Endothelial cell of umbilical vein (primary cell): Measurements from ENCODE around the gene OR10A3. TPM values are rescaled to one million over a fixed set of nuclear protein-coding genes. Genes with fewer than 3 reads are reported as not detected.

Source experiments
- BruUV-seq: library from RNA; stranded (reverse); fragments of 400-500 nt; replicated peaks from 2 replicates; lab custom pipeline; 2021; lab: Mats Ljungman, UMichigan
- CTCF ChIA-PET: fragments of 300-600, 350-600 bp; sonication (Branson Sonifier 250); formaldehyde crosslinking; loops from one replicate; lab custom pipeline; 2021; ENCODE audit warnings: antibody characterized with exemption, inconsistent platforms; lab: Charles Lee
- POLR2A ChIA-PET: fragments of 300-600, 350-600 bp; sonication (Branson Sonifier 250); formaldehyde crosslinking; loops from one replicate; lab custom pipeline; 2021; ENCODE audit warnings: antibody characterized with exemption, inconsistent platforms; lab: Charles Lee
- DNase-seq: peaks from one replicate; pipeline ENCODE4 v3.0.0-alpha.2; 2011; ENCODE audit warnings: low read depth, low spot score
- FAIRE-seq: peaks from 2 replicates; lab custom pipeline; 2011; peaks lifted over from hg19 to GRCh38; lab: Jason Lieb, UNC
- H2AFZ ChIP-seq: 2 replicates; pipeline ENCODE4 v1.6.0; 2012; ENCODE audit warnings: low read depth, low read length, control low read depth, inconsistent platforms
- H3K27ac ChIP-seq: 2 replicates; pipeline ENCODE4 v1.5.1; 2011; ENCODE audit warnings: low read depth, mild to moderate bottlenecking, control low read depth, low read length, moderate library complexity; ENCODE audit not compliant: insufficient read depth
- H3K27me3 ChIP-seq, 2 experiments: 2 replicates each; pipeline versions ENCODE4 v1.6.0 to v1.6.1; 2011; ENCODE audit warnings: low read length in 2 of 2, mixed read lengths in 1 of 2; ENCODE audit not compliant: control insufficient read depth in 2 of 2, insufficient read depth in 2 of 2
- H3K36me3 ChIP-seq, 2 experiments: 2 replicates in 1 of 2; 3 replicates in 1 of 2; pipeline ENCODE4 v1.5.1; 2011; ENCODE audit warnings: low read length in 2 of 2, mild to moderate bottlenecking in 1 of 2, moderate library complexity in 1 of 2; ENCODE audit not compliant: control insufficient read depth in 2 of 2, insufficient read depth in 2 of 2; ENCODE audit errors: extremely low read depth in 1 of 2
- H3K4me1 ChIP-seq: 3 replicates; pipeline ENCODE4 v1.5.1; 2011; ENCODE audit warnings: mild to moderate bottlenecking, low read length; ENCODE audit not compliant: control insufficient read depth, insufficient read depth; ENCODE audit errors: extremely low read depth
- H3K4me2 ChIP-seq: 2 replicates; pipeline ENCODE4 v1.6.1; 2011; ENCODE audit warnings: low read length, control low read depth, mixed read lengths; ENCODE audit not compliant: insufficient read depth
- H3K4me3 ChIP-seq, 3 experiments: fragments of 200-600 bp in 1 of 3; sonication (generic), shearing (Covaris generic) in 1 of 3; replicated peaks in 1 of 3; 2 replicates each; pipeline ENCODE4 v1.5.1; 2011 to 2016; ENCODE audit warnings: control low read depth in 3 of 3, low read length in 3 of 3, mild to moderate bottlenecking in 2 of 3, inconsistent platforms in 1 of 3, low read depth in 1 of 3, moderate library complexity in 1 of 3; ENCODE audit not compliant: insufficient read depth in 1 of 3
- H3K79me2 ChIP-seq: 2 replicates; pipeline ENCODE4 v1.6.0; 2012; ENCODE audit warnings: low read length, inconsistent platforms; ENCODE audit not compliant: control insufficient read depth, insufficient read depth
- H3K9ac ChIP-seq: replicated peaks from 2 replicates; pipeline ENCODE3; 2011; ENCODE audit warnings: low read length, control low read depth; ENCODE audit not compliant: insufficient read depth; ENCODE audit errors: extremely low read depth
- H3K9me1 ChIP-seq: replicated peaks from 3 replicates; pipeline ENCODE4 v1.6.0; 2011; ENCODE audit warnings: mild to moderate bottlenecking, low read length; ENCODE audit not compliant: control insufficient read depth, insufficient read depth; ENCODE audit errors: extremely low read depth
- H3K9me3 ChIP-seq: replicated peaks from 2 replicates; pipeline ENCODE4 v1.5.1; 2012; ENCODE audit warnings: low read length, inconsistent platforms; ENCODE audit not compliant: control insufficient read depth, insufficient read depth
- H4K20me1 ChIP-seq: replicated peaks from 2 replicates; pipeline ENCODE3; 2011; ENCODE audit warnings: mild to moderate bottlenecking, low read length; ENCODE audit not compliant: control insufficient read depth, insufficient read depth; ENCODE audit errors: extremely low read depth
- EZH2 ChIP-seq: IDR thresholded peaks from 2 replicates; pipeline ENCODE4 v1.6.1; 2012; ENCODE audit warnings: borderline replicate concordance, low read depth, mild to moderate bottlenecking, moderate library complexity, low read length, inconsistent platforms; ENCODE audit not compliant: severe bottlenecking
- FOS ChIP-seq: IDR thresholded peaks from 2 replicates; pipeline ENCODE4 v1.6.1; 2011; ENCODE audit warnings: mild to moderate bottlenecking, low read length, moderate library complexity, borderline replicate concordance; ENCODE audit not compliant: insufficient read depth
- GATA2 ChIP-seq: IDR thresholded peaks from 2 replicates; pipeline ENCODE4 v1.7.0; 2011; ENCODE audit warnings: low read depth, mild to moderate bottlenecking, moderate library complexity, mixed read lengths, low read length; ENCODE audit not compliant: insufficient read length, insufficient read depth
- JUN ChIP-seq: IDR thresholded peaks from 2 replicates; pipeline ENCODE4 v1.6.1; 2011; ENCODE audit warnings: borderline replicate concordance, low read depth; ENCODE audit not compliant: insufficient read length, insufficient read depth
- MYC ChIP-seq: IDR thresholded peaks from one replicate; pipeline ENCODE4 v1.6.1; 2011; ENCODE audit warnings: mild to moderate bottlenecking, low read depth, low read length
- POLR2A ChIP-seq: IDR thresholded peaks from 2 replicates; pipeline ENCODE4 v1.6.1; 2012; ENCODE audit warnings: low read depth, mild to moderate bottlenecking, control low read depth, low read length
- POLR2AphosphoS5 ChIP-seq: IDR thresholded peaks from 2 replicates; pipeline ENCODE4 v1.6.1; 2012; ENCODE audit warnings: low read depth, mild to moderate bottlenecking, control low read depth, low read length, moderate library complexity; ENCODE audit not compliant: insufficient read depth
- dilution Hi-C: fragments of 300-500 bp; cut with MboI; formaldehyde crosslinking; loops from one replicate; pipeline ENCODE4 v1.15.0; 2019; ENCODE audit warnings: low sequenced_read_pairs; ENCODE audit not compliant: extremely low pct_ligation_motif_present
- intact Hi-C: fragments of 100-400 bp; cut with micrococcal nuclease; formaldehyde crosslinking; loops from one replicate; pipeline ENCODE4 v1.10.0; 2022
- polyA plus RNA-seq, 4 experiments: library from polyadenylated mRNA; depleted of rRNA in 3 of 4; stranded (reverse) in 3 of 4; unstranded in 1 of 4; fragments of >200 nt; gene quantifications; 2 replicates each; pipeline versions ENCODE4 v1.2.1 to v1.2.3, GENCODE V29; 2011 to 2012; ENCODE audit warnings: missing spikeins in 1 of 4
- total RNA-seq: library from RNA; stranded (reverse); gene quantifications from 2 replicates; pipeline ENCODE4 v1.2.3, GENCODE V29; 2021
- TF ChIP-seq, protein P1 (sequence below), 2 donors: IDR thresholded peaks; 1 replicate in 1 of 2; 2 replicates in 1 of 2; pipeline ENCODE4 v1.5.1; 2011; ENCODE audit warnings: low read length in 2 of 2, mild to moderate bottlenecking in 2 of 2, moderate library complexity in 2 of 2, control low read depth in 1 of 2, inconsistent platforms in 1 of 2, low read depth in 1 of 2; ENCODE audit not compliant: insufficient read depth in 1 of 2; ENCODE audit errors: extremely low read depth in 1 of 2
- TF ChIP-seq, protein P2 (sequence below): IDR thresholded peaks from 2 replicates; pipeline ENCODE4 v1.6.1; 2011; ENCODE audit not compliant: insufficient read depth, insufficient read length

Gene OR10A3
- total and polyA plus RNA-seq, 2 donors (not counting 3 experiments of a cell fraction or from before 2014, with no cell fraction given) = not detected

DNA sequence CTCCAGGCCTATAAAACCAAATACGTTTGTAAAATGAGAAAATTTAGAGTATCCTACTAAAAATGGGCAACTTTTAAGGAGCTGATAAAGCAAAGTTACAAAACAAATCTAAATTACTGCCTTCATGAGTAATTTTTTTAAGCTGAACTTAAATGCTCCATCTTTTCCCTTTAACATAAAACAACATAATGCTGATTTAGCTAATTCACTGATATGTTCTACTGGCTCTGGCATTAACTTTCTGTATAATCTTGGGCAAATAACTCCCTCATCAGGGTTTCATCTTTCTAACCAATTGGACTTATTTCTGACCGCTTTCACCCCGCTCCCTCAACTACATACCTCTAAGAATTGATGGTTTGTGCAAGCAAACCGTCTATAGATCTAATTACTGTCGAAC lies 362 bp downstream of the OR10A3 start:
- H3K36me3 ChIP-seq = no peaks in the 10 kb centered on the region
- H3K9me1 ChIP-seq = no peaks in the 10 kb centered on the region
- no peaks in the 10 kb centered on the region for H4K20me1 ChIP-seq
- peaks cover 0 to 11% of the 10 kb centered on the region in 2 experiments for H3K27me3 ChIP-seq
- H2AFZ ChIP-seq = no peak overlapping the region
- no peak overlapping the region for H3K4me3 ChIP-seq
- H3K79me2 ChIP-seq = no peaks in the 10 kb centered on the region
- dilution Hi-C loops (no loop called here), intact Hi-C loops (no loop called here)
- BruUV-seq = no TSS peak
- no peak overlapping the region for H3K27ac ChIP-seq
- no peaks in the 10 kb centered on the region for H3K9me3 ChIP-seq
- FAIRE-seq (no peak), DNase-seq (no peak)
- H3K4me2 ChIP-seq = no peak overlapping the region
- H3K4me1 ChIP-seq = no peaks in the 10 kb centered on the region
- CTCF ChIA-PET = interaction anchor here (1.0 to 1.1 kb wide), 2 partner anchors 36 to 48 kb away, joined by 3 read pairs; no protein-coding TSS in a partner anchor
- no peak for TF ChIP-seq JUN
- no peak for TF ChIP-seq POLR2AphosphoS5
- TF ChIP-seq POLR2A = no peak
- TF ChIP-seq FOS = no peak
- TF ChIP-seq EZH2 = no peak
- TF ChIP-seq, protein P1, sequence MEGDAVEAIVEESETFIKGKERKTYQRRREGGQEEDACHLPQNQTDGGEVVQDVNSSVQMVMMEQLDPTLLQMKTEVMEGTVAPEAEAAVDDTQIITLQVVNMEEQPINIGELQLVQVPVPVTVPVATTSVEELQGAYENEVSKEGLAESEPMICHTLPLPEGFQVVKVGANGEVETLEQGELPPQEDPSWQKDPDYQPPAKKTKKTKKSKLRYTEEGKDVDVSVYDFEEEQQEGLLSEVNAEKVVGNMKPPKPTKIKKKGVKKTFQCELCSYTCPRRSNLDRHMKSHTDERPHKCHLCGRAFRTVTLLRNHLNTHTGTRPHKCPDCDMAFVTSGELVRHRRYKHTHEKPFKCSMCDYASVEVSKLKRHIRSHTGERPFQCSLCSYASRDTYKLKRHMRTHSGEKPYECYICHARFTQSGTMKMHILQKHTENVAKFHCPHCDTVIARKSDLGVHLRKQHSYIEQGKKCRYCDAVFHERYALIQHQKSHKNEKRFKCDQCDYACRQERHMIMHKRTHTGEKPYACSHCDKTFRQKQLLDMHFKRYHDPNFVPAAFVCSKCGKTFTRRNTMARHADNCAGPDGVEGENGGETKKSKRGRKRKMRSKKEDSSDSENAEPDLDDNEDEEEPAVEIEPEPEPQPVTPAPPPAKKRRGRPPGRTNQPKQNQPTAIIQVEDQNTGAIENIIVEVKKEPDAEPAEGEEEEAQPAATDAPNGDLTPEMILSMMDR (IDR thresholded peaks at IDR 0.05; ENCODE audit: extremely low read depth in 1 of 2, insufficient read depth in 1 of 2, low read depth in 1 of 2, low read length in 2 of 2) = no peak
- TF ChIP-seq, protein P2, sequence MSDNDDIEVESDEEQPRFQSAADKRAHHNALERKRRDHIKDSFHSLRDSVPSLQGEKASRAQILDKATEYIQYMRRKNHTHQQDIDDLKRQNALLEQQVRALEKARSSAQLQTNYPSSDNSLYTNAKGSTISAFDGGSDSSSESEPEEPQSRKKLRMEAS = no peak
- no peak for TF ChIP-seq GATA2
- TF ChIP-seq MYC = no peak
- POLR2A ChIA-PET = no interaction called here
- no peak overlapping the region for H3K9ac ChIP-seq
